GM23338 (cell line): ENCODE results near the gene CERS1. TPM values are rescaled to one million over a fixed set of nuclear protein-coding genes. Genes with fewer than 3 reads are reported as not detected.
A peak's percentile ranks its signal among the peaks of the same experiment; 100 is the strongest.

Source experiments
- ATAC-seq: fragments of 200-7000 bp; cut with Tn5 transposase; 3 replicates; pipeline ENCODE4 v1.9.1; 2020
- DNase-seq: peaks from one replicate; pipeline ENCODE4 v3.0.0-alpha.2; 2015; ENCODE audit warnings: low spot score
- H2AFZ ChIP-seq: fragments of 200-600 bp; sonication (generic); 2 replicates; pipeline ENCODE4 v1.8.0; 2016; ENCODE audit warnings: antibody characterized with exemption, mild to moderate bottlenecking, moderate library complexity
- H3F3A ChIP-seq: fragments of 200-600 bp; sonication (generic); replicated peaks from 2 replicates; pipeline ENCODE4 v1.8.0; 2017; ENCODE audit warnings: antibody characterized with exemption, mixed run types, low read depth
- H3K27ac ChIP-seq: fragments of 200-600 bp; sonication (generic); 2 replicates; pipeline ENCODE4 v1.6.1; 2016; ENCODE audit warnings: low read depth
- H3K27me3 ChIP-seq: fragments of 200-600 bp; sonication (generic); 2 replicates; pipeline ENCODE4 v1.8.0; 2016; ENCODE audit warnings: mild to moderate bottlenecking, mixed run types, moderate library complexity; ENCODE audit not compliant: insufficient read depth
- H3K36me3 ChIP-seq: fragments of 200-600 bp; sonication (generic); 2 replicates; pipeline ENCODE4 v1.8.0; 2016; ENCODE audit warnings: mild to moderate bottlenecking; ENCODE audit not compliant: insufficient read depth
- H3K4me1 ChIP-seq: fragments of 200-600 bp; sonication (generic); 2 replicates; pipeline ENCODE4 v1.8.0; 2016; ENCODE audit warnings: mild to moderate bottlenecking, moderate library complexity; ENCODE audit not compliant: insufficient read depth
- H3K4me2 ChIP-seq: fragments of 200-600 bp; sonication (generic); 2 replicates; pipeline ENCODE4 v1.7.1; 2017; ENCODE audit warnings: mixed run types
- H3K4me3 ChIP-seq: fragments of 200-600 bp; sonication (generic); 2 replicates; pipeline ENCODE4 v1.6.1; 2016; ENCODE audit warnings: mixed run types
- H3K79me2 ChIP-seq: fragments of 200-600 bp; sonication (generic); replicated peaks from 2 replicates; pipeline ENCODE4 v1.8.0; 2017; ENCODE audit warnings: mild to moderate bottlenecking; ENCODE audit not compliant: insufficient read depth
- H3K9me2 ChIP-seq: fragments of 200-600 bp; sonication (generic); 2 replicates; pipeline ENCODE4 v1.8.0; 2017; ENCODE audit not compliant: insufficient read depth
- H4K20me1 ChIP-seq: fragments of 200-600 bp; sonication (generic); replicated peaks from 2 replicates; pipeline ENCODE4 v1.8.0; 2017; ENCODE audit warnings: mild to moderate bottlenecking; ENCODE audit not compliant: insufficient read depth
- H3K27ac Mint-ChIP-seq: 2 replicates; pipeline ENCODE4 v1.8.0; 2020; ENCODE audit warnings: inconsistent platforms, mild to moderate bottlenecking, moderate library complexity, mixed read lengths
- H3K27me3 Mint-ChIP-seq: 3 replicates; pipeline ENCODE4 v1.8.0; 2022; ENCODE audit warnings: low read depth, mild to moderate bottlenecking, moderate library complexity, mixed read lengths, inconsistent platforms; ENCODE audit not compliant: insufficient read depth, poor library complexity
- H3K36me3 Mint-ChIP-seq: 3 replicates; pipeline ENCODE4 v1.8.0; 2021; ENCODE audit warnings: low read depth, mild to moderate bottlenecking, inconsistent platforms, moderate library complexity, mixed read lengths
- H3K4me1 Mint-ChIP-seq: 3 replicates; pipeline ENCODE4 v1.8.0; 2020; ENCODE audit warnings: mild to moderate bottlenecking, inconsistent platforms, mixed read lengths
- H3K4me3 Mint-ChIP-seq: 3 replicates; pipeline ENCODE4 v1.8.0; 2021; ENCODE audit warnings: moderate library complexity, mild to moderate bottlenecking, inconsistent platforms, mixed read lengths
- H3K9me3 Mint-ChIP-seq: 3 replicates; pipeline ENCODE4 v1.8.0; 2020; ENCODE audit warnings: moderate library complexity, mild to moderate bottlenecking, inconsistent platforms, mixed read lengths
- CREB1 ChIP-seq: fragments of 250-450 bp; sonication (Bioruptor Pico); IDR thresholded peaks from 2 replicates; pipeline ENCODE4 v1.5.0; 2020; ENCODE audit warnings: low read depth, mild to moderate bottlenecking, moderate library complexity
- EZH2phosphoT487 ChIP-seq: fragments of 200-600 bp; sonication (generic); IDR thresholded peaks from one replicate; pipeline ENCODE4 v1.8.1; 2018; ENCODE audit warnings: antibody characterized with exemption; ENCODE audit not compliant: unreplicated experiment
- JUNB ChIP-seq: IDR thresholded peaks from one replicate; pipeline ENCODE4 v1.6.1; 2016; ENCODE audit warnings: antibody characterized with exemption; ENCODE audit not compliant: unreplicated experiment
- NANOG ChIP-seq: IDR thresholded peaks from 2 replicates; pipeline ENCODE4 v1.6.1; 2016; ENCODE audit warnings: antibody characterized with exemption, borderline replicate concordance
- POLR2AphosphoS5 ChIP-seq: IDR thresholded peaks from 2 replicates; pipeline ENCODE4 v1.6.1; 2016; ENCODE audit warnings: antibody characterized with exemption, low read depth
- STAT1 ChIP-seq: IDR thresholded peaks from one replicate; pipeline ENCODE4 v1.6.1; 2016; ENCODE audit warnings: antibody characterized with exemption; ENCODE audit not compliant: unreplicated experiment
- polyA plus RNA-seq: library from polyadenylated mRNA; unstranded; fragments of >200 nt; fragmentation: Nextera tagmentation; extraction: Ambion mirVana; gene quantifications from 2 replicates; pipeline ENCODE4 v1.2.1, GENCODE V29; 2016
- total RNA-seq: library from RNA; depleted of rRNA; stranded (reverse); fragments of >200 nt; shearing (Covaris generic); gene quantifications from 2 replicates; pipeline ENCODE4 v1.2.3, GENCODE V29; 2014
- TF ChIP-seq, protein P1 (sequence below), 2 experiments: fragments of 200-600 bp in 1 of 2; sonication (generic) in 1 of 2; conservative IDR thresholded peaks; 2 replicates each; pipeline versions ENCODE4 v1.5.1 to v1.6.1; 2016 to 2017; ENCODE audit warnings: antibody characterized with exemption in 2 of 2, low read depth in 2 of 2, mild to moderate bottlenecking in 2 of 2, moderate library complexity in 1 of 2
- TF ChIP-seq, protein P2 (sequence below): fragments of 250-450 bp; sonication (Bioruptor Pico); IDR thresholded peaks from 2 replicates; pipeline ENCODE4 v1.5.0; 2020; ENCODE audit warnings: mild to moderate bottlenecking, moderate library complexity

The CERS1 gene
- total and polyA plus RNA-seq, 2 experiments from 2014 or later: 11.1 to 12.2 TPM

DNA sequence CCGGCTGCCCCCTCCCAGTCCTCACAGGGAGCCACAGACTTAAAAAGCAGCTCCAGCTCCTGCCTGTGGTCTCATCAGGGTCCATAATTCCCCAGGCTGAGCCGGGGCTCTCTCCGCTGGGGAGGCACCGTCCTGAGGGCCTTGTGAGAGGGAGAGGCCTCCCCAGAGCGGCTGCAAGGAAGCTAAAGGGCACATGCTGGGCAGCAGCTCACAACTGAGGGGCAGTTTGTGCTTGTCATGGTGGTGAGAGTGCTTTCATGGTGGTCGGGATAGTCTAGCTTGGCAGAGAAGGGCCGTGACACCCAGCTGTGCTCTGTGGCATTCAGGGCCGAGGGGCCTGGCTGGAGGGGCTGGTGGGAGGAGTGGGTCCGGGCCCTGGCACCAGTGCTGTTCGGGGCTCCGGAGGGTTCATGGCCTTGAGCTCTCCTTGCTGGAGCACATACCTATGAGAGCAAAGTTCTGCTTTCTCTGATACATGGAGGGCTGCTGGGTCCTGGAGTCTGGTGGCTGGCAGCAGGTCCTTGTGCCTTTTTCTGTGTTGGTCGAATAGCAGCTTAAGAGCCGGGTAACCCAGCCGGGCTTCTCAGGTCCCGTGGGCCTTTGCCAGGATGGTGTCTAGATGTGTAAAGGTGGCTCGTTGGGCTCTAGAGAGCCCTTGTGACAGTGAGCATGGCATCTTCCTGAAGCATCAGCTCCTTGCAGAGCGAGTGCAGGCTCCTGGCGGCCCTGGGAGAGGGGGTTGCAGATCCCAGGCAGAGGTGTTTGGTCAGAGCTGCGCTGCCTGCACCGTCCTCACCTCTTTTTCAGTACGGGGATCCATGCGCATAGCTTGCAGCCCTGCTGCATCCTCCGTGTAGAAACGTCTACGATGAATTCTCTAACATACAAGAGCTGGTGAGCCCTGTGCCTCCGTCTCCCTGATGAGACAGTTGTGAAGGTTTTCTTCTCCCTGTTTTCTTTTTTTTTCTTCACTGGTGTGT is 55.4 kb downstream of the CERS1 start:
- Mint-ChIP-seq H3K4me3 (no peak overlapping the region; the same call in 2 of the 3 replicates), H3K27me3 (peaks cover 7% of the 10 kb centered on the region), H3K9me3 (no peaks in the 10 kb centered on the region; the same call in 2 of the 3 replicates), H3K36me3 (peaks cover 25% of the 10 kb centered on the region), H3K27ac (peak overlapping the region; percentile 70), H3K4me1 (peaks cover 39% of the 10 kb centered on the region)
- Histone ChIP-seq H4K20me1 (peaks cover 87% of the 10 kb centered on the region), H3K27me3 (no peaks in the 10 kb centered on the region), H3K4me3 (no peak overlapping the region), H3K79me2 (peaks cover 100% of the 10 kb centered on the region), H3K4me1 (peaks cover 16% of the 10 kb centered on the region), H3F3A (peaks cover 5% of the 10 kb centered on the region; the same call in 1 of the 2 replicates), H3K27ac (peak overlapping the region; percentile 76), H3K9me2 (no peaks in the 10 kb centered on the region), H2AFZ (no peak overlapping the region), H3K36me3 (0 out of 2 replicates have a peak, but pooled peaks cover 10% of the 10 kb centered on the region), H3K4me2 (no peak overlapping the region)
- ATAC-seq (peak; percentile 28), DNase-seq (no peak)
- no peak for TF ChIP-seq CREB1 (CRISPR knock-in tag)
- TF ChIP-seq NANOG: no peak
- no peak for TF ChIP-seq STAT1
- no peak for TF ChIP-seq JUNB
- no peak for TF ChIP-seq POLR2AphosphoS5
- TF ChIP-seq, protein P1, sequence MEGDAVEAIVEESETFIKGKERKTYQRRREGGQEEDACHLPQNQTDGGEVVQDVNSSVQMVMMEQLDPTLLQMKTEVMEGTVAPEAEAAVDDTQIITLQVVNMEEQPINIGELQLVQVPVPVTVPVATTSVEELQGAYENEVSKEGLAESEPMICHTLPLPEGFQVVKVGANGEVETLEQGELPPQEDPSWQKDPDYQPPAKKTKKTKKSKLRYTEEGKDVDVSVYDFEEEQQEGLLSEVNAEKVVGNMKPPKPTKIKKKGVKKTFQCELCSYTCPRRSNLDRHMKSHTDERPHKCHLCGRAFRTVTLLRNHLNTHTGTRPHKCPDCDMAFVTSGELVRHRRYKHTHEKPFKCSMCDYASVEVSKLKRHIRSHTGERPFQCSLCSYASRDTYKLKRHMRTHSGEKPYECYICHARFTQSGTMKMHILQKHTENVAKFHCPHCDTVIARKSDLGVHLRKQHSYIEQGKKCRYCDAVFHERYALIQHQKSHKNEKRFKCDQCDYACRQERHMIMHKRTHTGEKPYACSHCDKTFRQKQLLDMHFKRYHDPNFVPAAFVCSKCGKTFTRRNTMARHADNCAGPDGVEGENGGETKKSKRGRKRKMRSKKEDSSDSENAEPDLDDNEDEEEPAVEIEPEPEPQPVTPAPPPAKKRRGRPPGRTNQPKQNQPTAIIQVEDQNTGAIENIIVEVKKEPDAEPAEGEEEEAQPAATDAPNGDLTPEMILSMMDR (conservative IDR thresholded peaks at IDR 0.05; ENCODE audit: low read depth in 2 of 2): no peak
- TF ChIP-seq EZH2phosphoT487: no peak

DNA sequence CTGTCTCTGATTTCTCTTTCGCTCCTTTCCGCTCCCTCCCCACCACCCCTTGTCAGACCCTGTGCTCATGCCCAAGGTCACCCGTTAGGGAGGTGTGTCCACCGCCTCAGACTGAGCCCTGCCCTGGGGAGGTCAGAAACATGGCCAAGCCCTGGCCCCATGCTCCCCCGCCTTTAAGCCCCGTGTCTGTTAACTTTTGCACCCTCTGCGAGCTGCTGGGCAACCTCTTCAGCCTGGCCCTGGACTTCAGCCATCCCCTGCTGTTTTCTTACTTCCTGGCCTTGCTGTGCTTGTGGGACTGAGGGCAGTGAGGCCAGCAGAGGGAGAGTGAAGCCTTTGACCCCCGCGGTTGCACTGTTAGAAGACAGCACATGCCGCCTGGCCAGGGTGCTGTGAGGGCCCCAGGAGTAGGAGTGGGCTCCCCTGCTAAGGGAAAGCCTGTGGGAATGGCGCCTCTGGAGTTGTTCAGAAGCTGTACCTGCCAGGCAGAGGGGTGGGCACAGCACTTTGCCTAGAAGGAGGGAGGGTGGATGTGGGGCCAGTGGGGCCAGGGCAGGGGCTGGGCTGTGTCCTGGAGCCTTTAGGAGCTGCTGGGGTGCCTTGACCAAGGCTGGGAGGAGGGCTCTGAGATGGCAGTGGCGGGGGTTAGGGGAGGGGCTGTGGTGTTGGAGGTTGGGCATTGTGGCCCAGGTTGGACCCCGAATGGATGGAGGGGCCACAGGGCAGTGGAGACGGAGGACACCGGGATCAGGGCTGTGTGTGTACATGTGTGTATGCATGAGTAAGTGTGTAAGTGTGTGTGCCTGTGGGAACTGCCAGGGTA is 56.3 kb downstream of the CERS1 start:
- H3K79me2 ChIP-seq: peaks cover 100% of the 10 kb centered on the region
- H2AFZ ChIP-seq: no peak overlapping the region
- TF ChIP-seq, protein P2, sequence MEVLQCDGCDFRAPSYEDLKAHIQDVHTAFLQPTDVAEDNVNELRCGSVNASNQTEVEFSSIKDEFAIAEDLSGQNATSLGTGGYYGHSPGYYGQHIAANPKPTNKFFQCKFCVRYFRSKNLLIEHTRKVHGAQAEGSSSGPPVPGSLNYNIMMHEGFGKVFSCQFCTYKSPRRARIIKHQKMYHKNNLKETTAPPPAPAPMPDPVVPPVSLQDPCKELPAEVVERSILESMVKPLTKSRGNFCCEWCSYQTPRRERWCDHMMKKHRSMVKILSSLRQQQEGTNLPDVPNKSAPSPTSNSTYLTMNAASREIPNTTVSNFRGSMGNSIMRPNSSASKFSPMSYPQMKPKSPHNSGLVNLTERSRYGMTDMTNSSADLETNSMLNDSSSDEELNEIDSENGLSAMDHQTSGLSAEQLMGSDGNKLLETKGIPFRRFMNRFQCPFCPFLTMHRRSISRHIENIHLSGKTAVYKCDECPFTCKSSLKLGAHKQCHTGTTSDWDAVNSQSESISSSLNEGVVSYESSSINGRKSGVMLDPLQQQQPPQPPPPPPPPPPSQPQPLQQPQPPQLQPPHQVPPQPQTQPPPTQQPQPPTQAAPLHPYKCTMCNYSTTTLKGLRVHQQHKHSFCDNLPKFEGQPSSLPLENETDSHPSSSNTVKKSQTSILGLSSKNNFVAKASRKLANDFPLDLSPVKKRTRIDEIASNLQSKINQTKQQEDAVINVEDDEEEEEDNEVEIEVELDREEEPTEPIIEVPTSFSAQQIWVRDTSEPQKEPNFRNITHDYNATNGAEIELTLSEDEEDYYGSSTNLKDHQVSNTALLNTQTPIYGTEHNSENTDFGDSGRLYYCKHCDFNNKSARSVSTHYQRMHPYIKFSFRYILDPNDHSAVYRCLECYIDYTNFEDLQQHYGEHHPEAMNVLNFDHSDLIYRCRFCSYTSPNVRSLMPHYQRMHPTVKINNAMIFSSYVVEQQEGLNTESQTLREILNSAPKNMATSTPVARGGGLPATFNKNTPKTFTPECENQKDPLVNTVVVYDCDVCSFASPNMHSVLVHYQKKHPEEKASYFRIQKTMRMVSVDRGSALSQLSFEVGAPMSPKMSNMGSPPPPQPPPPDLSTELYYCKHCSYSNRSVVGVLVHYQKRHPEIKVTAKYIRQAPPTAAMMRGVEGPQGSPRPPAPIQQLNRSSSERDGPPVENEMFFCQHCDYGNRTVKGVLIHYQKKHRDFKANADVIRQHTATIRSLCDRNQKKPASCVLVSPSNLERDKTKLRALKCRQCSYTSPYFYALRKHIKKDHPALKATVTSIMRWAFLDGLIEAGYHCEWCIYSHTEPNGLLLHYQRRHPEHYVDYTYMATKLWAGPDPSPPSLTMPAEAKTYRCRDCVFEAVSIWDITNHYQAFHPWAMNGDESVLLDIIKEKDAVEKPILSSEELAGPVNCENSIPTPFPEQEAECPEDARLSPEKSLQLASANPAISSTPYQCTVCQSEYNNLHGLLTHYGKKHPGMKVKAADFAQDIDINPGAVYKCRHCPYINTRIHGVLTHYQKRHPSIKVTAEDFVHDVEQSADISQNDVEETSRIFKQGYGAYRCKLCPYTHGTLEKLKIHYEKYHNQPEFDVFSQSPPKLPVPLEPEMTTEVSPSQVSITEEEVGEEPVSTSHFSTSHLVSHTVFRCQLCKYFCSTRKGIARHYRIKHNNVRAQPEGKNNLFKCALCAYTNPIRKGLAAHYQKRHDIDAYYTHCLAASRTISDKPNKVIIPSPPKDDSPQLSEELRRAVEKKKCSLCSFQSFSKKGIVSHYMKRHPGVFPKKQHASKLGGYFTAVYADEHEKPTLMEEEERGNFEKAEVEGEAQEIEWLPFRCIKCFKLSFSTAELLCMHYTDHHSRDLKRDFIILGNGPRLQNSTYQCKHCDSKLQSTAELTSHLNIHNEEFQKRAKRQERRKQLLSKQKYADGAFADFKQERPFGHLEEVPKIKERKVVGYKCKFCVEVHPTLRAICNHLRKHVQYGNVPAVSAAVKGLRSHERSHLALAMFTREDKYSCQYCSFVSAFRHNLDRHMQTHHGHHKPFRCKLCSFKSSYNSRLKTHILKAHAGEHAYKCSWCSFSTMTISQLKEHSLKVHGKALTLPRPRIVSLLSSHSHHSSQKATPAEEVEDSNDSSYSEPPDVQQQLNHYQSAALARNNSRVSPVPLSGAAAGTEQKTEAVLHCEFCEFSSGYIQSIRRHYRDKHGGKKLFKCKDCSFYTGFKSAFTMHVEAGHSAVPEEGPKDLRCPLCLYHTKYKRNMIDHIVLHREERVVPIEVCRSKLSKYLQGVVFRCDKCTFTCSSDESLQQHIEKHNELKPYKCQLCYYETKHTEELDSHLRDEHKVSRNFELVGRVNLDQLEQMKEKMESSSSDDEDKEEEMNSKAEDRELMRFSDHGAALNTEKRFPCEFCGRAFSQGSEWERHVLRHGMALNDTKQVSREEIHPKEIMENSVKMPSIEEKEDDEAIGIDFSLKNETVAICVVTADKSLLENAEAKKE: no peak
- peak; percentile 37 for ATAC-seq
- Mint-ChIP-seq H3K9me3 (no peaks in the 10 kb centered on the region; the same call in 2 of the 3 replicates), H3K4me1 (peaks cover 44% of the 10 kb centered on the region), H3K27ac (peak overlapping the region; percentile 70), H3K27me3 (peaks cover 7% of the 10 kb centered on the region), H3K36me3 (peaks cover 34% of the 10 kb centered on the region), H3K4me3 (peak overlapping the region; percentile 32; the same call in 1 of the 3 replicates)
- H3F3A ChIP-seq: 0 out of 2 replicates have a peak, but pooled peaks cover 5% of the 10 kb centered on the region
- H3K27me3 ChIP-seq: no peaks in the 10 kb centered on the region
- peak overlapping the region; percentile 43; the same call in 1 of the 2 replicates for H3K4me2 ChIP-seq
- peak; percentile 43 for DNase-seq
- 0 out of 2 replicates have a peak, but pooled peaks cover 10% of the 10 kb centered on the region for H3K36me3 ChIP-seq
- peaks cover 20% of the 10 kb centered on the region for H3K4me1 ChIP-seq
- no peak overlapping the region; the same call in 1 of the 2 replicates for H3K27ac ChIP-seq
- H4K20me1 ChIP-seq: peaks cover 95% of the 10 kb centered on the region
- H3K9me2 ChIP-seq: no peaks in the 10 kb centered on the region
- H3K4me3 ChIP-seq: no peak overlapping the region
